Activated naive CD8-positive, alpha-beta T cell treated with anti-CD3 and anti-CD28 coated beads, Interleukin-2, amount 50 U/mL, for 16 hours (primary cell): ENCODE results near the gene CPSF7.
"Not testable (repeated sequence)": the region's sequence is repeated elsewhere in the genome, so short reads cannot be mapped to it uniquely, and the experiment has no call there.

Source experiments
- DNase-seq: peaks from one replicate; pipeline ENCODE4 v3.0.0-alpha.2; 2020; ENCODE audit warnings: low read depth, low spot score

Gene CPSF7

DNA sequence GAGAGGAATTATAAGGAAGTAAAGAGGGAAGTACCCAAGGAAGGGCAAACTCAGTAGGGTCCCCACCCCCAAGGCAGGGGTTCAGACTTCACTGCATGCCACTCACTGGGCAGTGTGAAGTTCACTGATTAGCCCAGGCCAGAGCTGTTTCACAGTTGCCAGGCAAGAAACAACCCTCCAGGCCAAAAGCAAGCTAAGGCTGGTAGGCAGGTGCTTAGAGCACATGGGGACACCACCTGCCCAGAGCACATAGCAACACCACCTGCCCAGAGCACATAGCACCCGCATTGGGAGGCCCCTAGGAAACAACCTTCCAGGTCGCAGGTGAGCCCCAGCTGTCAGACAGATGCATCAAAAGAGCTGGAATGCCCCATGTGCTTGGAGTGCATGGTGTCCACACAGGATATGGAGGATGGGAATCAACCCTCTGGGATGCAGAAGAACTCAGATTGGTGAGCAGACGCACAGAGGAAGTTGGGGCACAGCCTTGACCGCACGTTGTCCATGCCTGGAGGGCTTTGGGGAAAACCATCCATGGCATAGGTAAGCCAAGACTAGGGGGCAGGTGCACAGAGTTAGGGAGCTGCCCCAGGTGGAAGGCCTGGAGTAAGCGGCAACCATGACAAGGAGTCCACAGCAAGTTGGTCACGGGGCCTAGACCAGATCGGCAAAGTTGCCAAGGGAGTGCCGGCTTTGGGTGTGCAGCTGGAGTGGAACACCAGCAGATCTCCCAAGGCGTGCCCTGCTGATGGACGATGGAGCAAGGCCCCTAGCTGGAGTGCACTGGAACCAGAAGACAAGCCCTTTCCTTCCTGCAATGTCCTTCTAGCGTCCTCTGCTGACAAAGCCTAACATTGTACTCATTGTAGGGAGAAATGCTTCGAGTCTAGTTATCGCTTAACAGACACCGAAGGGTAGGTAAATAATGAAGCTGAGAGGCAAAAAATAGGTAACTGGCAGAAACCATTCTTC, 45.2 kb downstream of the CPSF7 start:
- DNase-seq: no peak

DNA sequence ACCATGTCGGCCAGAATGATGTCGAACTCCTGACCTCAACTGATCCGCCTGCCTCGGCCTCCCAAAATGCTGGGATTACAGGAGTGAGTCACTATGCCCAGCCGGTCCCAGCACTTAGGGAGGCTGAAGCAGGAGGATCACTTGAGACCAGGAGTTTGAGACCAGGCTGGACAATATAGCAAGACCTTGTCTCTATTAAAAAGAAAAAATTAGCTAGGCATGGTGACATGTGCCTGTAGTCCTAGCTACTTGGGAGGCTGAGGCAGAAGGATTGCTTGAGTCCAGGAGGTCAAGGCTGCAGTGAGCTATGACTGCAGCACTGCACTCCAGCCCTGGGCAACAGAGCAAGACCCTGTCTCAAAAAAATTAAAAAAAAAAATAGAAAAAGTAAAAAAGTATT, 45.9 kb downstream of the CPSF7 start:
- not testable (repeated sequence) for DNase-seq

DNA sequence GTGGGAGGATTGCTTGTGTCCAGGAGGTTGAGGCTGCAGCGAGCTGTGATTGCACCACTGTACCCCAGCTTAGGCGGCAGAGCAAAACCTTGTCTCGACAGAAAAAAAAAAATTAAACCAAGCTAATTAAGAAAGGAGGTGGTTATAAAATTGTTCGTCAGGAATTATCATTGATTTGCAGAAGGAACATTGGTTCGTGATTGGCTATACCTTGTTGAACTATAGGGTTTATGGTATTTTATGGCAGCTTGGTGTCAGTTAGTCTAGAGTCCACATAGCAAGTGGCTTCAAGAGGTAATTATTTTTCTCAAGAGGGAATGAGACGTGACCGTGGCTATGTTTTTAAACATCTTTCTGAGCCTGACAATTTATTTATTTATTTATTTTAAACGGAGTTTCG, 48.9 kb downstream of the CPSF7 start:
- no peak for DNase-seq

DNA sequence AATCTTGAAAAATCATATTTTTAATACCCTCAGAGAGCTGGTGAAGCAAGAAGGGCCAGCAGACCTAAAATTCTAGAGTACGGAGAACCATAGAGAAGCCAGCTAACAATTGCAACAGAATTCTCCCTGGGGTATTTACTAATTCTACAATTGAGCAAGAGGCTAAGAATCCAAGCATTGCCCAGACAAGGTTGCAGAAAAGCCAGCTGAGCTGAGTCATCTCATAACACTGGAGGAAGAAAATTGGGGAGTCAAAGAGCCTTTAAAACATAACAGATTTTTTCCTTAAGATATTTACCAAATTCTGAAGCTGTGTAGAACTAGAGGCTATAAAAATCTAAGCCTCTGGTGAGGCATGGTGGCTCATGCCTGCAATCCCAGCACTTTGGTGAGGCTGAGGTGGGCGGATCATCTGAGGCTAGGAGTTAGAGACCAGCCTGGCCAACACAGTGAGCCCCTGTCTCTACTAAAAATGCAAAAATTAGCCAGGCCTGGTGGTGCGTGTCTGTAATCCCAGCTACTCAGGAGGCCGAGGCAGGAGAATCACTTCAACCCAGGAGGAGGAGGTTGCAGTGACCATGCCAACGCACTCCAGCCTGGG, 51.0 kb downstream of the CPSF7 start:
- DNase-seq: no peak

DNA sequence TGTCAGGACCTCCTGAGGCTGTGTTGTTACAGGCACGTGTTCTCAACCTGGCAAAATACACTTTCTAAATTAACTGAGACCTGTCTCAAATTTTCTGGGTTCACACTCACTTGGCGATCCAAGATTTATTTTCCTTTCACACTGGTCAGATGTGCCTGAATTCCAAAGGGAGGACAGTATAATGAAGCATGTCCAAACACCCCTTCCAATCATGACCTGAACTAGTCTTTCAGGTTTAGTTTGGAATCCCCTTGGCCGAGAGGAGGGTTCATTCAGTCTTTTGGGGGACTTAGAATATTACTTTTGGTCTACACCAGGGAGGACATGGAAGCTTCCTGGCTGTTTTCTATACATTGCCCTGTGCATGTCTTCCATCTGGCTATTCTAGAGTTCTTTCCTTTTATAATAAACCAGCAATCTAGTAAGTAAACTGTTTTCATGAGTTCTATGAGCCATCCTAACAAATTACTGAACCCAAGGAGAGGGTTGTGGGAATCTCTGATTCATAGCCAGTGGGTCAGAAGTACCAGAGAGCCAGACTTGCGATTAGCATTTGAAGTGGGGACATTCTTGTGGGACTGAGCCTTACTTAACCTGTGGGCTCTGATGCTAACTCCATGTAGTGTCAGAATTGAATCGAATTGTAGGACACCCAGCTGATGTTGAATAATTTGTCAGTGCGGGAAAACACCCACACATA, 52.2 kb downstream of the CPSF7 start:
- DNase-seq: no peak

DNA sequence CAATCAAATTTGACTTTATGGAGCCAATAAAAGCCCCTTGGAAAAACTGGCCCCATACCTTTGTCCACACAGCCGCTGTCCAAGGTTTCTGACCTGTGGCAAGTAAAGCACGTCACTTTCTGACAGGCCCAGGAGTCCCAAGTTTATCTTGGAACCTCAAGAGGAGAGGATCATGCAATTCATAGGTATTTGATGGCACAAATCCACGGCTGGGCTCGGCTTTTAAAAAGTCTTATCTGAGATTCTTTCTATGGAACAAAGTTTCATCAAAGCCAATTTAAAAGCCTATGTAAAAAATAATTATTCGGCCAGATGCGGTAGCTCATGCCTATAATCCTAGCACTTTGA, 54.0 kb downstream of the CPSF7 start:
- DNase-seq: no peak

DNA sequence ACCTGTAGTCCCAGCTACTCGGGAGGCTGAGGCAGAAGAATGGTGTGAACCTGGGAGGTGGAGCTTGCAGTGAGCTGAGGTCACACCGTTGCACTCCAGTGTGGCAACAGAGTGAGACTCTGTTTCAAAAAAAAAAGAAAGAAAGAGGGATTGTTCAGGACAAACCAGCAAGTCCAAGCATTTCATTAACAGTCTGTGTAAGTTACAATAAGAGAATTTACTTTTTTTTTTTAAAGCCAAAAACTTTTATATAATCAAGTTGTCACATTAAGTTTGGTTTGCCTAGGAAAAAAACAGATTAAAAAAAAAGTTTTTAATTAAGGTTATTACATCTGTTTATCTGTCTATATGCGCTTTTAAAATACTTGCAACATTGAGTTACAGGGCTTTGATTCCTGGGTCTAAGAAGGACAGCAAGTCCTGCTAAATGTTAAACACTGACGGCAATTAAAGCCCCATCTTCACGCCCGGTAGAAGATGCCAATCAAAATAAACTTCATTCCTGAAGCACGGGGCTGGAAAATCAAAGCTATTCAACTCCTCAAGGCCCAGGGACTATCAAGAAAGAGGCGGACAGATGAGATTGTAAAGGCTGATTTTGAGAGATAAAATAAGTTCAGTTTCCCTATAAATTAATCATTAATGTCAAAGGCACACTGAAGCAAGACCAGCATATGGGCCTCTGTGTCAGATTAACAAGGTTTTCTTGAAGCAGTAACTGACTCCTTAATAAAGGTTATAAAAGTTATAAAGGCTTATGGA, 56.9 kb downstream of the CPSF7 start:
- no peak for DNase-seq

DNA sequence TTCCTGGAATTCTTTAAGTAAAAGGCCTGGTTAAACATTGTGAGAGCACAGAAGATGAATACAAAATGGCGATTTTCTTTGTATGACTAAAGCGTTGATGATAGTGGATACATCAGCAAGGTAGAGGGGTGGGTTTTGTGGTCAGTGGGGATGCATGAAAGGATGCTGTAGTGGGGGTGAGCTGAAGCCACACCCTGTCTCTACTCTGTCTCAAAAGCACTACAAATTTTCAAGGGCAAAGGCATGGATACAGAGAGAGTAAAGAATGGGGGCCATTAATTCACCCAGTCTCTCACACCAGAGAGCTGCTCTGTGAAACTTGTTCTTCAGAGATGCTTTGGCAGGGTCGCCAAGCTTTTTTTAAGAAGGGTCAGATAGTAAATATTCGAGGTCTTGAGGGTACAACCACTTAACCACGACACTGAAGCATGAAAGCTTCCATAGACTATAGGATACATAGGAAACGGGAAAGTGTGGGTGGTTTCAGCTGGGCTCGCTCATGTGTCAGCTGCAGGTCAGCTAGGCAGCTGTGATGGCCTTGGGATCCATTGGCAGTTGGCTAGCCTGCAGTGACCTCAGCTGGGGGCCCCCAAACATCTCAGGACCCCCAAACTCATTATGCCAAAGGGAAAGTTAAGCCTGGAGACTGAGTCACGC, 59.3 kb downstream of the CPSF7 start:
- DNase-seq: no peak

DNA sequence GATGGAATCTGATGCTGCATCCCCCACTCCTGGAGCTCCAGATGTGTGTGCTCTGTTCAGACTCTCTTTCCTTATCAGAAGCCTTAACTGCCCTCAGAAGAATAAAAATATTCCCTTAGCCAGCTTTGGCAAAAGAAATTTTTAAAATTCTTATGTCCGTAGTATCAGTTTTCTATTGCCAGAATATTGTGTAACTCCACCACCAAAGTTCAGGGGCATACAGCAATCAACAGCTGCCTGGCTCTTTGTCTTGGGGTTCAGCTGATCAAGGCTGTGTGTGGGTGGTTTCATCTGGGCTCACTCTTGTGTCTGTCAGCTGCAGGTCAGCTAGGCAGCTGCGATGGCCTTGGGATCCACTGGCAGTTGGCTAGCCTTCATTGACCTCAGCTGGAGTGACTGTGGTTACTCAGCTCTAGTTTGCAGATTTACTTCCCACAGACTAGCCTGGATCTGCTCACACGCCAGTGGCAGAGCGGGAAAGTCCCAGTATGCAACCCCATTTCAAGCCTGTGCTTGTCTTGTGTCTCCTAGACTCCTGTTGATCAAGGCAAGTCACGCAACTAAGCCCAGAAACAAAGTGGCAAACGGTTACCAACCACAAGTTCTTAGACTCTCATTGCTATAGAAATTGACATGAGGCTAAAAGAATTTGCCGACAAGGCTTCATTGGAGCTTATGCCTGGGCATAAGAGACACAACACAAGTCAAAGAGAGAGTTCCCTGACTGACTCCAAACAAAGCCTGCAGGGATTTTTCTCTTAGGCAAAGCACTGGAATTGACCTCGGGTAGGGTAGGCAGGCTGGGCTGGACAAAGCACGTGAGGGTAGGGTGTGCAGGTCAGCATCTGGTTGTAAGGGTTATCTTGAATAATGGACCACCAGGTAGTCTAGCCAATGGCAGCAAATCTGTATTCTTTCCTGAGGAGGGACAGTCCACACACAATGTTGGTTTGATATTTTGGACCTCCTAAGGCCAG, 60.1 kb downstream of the CPSF7 start:
- no peak for DNase-seq

DNA sequence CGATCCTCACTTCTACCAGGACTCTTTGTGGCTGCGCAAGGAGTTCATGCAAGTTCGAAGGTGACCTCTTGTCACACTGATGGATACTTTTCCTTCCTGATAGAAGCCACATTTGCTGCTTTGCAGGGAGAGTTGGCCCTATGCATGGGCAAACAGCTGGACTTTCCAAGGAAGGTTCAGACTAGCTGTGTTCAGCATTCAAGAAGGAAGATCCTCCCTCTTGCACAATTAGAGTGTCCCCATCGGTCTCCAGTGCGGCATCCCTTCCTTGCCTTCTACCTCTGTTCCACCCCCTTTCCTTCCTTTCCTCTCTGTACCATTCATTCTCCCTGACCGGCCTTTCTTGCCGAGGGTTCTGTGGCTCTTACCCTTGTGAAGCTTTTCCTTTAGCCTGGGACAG, 61.1 kb downstream of the CPSF7 start:
- DNase-seq: no peak

DNA sequence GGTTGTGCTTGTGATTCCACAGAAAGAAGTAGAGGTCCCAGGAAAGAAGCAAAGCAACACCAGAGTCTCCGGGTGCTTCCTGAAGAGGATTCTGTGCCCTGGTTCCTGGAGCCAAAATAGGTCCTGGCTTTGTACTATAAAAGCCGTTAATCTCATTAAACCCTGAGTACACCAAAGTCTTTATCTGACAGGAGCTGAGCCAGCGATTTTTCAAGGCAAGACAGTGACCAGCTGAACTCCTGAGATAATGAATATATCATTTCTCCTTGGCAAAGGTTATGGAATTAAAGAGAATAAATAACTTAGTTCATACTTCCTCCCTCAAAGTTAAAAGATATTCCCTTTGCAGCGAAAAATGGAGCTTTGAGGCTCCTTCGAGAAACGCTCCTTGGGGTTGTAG, 62.4 kb downstream of the CPSF7 start:
- no peak for DNase-seq

DNA sequence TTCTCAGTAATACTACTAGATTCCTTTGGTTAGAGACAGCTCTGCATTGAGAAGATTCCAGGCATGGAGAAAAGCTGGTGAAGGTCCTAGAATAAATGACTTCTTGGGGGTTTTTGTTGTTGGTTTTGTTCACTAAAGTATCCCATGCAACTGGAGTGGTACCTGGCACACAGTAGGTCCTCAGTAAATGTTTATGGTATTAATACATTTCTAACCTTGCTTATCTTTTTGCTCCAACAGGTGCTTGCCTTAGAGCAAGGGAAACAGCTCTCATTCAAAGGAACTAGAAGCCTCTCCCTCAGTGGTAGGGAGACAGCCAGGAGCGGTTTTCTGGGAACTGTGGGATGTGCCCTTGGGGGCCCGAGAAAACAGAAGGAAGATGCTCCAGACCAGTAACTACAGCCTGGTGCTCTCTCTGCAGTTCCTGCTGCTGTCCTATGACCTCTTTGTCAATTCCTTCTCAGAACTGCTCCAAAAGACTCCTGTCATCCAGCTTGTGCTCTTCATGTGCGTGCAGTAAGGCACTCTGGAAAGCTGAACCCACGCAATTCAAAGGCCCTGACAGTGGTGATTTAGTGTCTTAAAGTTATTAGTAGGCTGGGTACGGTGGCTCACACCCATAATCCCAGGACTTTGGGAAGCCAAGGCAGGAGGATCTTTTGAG, 65.6 kb downstream of the CPSF7 start:
- no peak for DNase-seq

DNA sequence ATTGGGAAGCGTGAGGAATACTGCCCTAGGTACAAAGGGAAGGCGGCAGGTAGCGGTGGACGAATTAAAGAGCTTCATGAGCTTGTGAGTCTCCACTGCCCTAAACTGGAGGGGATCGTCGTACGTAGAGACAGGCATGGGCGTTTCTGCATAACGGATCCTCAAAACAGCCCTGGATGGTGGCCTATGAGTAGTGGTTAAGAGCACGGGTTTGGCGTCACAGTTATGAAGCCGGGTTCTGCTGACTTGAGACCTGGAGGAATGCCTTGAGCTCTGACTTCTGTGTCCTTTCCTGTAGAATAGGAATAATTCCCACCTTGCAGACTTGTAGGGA, 67.3 kb downstream of the CPSF7 start:
- DNase-seq: no peak

DNA sequence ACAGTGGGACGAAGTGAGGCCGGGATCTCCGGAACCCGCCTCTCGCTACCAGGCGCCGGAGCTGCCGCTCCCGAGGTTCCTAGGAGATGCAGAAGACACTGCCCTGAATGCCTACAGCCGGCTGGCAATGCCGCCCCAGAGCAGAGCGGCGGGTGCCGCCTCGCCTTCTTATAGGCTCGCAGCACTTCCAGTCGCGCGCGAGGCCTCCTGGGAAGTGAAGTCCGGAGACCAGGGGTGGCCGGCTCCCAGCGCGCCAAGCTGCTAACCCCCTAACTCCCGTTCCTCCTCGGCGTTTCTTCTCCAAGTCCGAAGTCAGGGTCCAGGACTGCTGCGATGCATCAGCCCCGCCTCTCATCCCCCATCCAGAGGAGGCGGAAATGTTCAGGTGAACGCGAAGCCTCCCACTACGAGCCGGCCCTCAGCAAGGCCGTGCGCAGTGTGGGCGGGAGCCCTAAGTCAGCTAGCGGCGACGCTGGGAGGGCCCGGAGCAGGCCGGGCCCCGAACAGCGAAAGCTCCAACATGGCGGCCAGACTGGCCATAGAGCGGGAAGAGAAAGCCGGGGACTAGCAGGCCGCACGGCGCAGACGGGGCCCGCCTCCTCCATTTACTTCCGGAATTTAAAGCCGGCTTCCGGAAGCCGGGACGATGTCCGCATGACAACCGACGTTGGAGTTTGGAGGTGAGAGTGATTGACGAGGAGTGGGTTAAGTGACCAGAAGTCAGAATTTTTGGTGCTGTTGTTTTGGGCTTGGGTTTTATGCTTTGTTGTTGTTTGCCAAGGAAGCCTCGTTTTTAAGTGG, 67.8 kb downstream of the CPSF7 start, which contains the start of the genes CYB561A3 and TMEM138:
TSS of gene CYB561A3 (minus strand) at position 142 of the 801 bp plus-strand sequence. CDS start 5,169 bp downstream, outside the sequence.
TSS of gene TMEM138 (plus strand) at position 634 of the 801 bp plus-strand sequence. CDS start 2,017 bp downstream, outside the sequence.
- DNase-seq: peak; percentile 81

DNA sequence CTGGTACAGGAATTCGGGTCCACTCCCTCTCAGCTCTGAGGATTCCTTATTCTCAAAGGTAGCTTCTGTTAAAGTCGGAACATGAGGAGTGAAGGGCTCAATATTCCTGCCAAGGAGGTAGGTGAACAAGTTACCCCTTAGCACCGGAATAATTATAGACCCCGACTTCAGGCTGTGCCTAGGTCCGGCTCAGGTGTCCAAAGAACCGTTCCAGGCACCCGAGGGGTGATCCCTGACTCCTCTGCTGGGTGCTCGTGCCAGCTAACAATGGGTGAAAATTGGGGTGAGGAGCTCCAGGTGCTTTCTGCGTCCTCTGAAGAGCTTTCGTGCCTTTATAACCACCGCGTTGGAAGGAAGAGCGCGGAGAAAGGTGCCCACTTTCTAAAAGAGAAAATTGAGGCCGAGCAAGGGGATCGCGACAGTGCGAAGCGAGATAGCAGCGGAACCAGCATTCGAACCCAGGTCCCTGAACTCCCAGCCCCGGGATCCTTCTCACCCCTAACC, 68.5 kb downstream of the CPSF7 start:
- DNase-seq: no peak

DNA sequence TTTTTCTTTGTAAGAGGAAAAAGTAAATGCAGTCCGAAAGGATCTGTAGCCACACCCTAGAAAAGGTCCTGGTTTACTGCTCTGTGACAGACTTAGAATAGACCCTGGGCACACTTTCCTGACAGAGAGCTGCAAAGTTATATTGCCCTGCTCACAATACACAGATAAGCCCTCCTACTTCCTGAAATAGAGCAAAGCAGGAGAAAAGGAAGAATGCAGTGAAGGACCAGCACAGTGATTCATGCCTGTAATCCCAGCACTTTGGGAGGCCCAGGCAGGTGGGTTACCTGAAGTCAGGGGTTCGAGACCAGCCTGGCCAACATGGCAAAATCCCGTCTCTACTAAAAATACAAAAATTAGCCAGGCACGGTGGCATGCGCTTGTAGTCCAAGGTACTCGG, 70.3 kb downstream of the CPSF7 start:
- no peak for DNase-seq

DNA sequence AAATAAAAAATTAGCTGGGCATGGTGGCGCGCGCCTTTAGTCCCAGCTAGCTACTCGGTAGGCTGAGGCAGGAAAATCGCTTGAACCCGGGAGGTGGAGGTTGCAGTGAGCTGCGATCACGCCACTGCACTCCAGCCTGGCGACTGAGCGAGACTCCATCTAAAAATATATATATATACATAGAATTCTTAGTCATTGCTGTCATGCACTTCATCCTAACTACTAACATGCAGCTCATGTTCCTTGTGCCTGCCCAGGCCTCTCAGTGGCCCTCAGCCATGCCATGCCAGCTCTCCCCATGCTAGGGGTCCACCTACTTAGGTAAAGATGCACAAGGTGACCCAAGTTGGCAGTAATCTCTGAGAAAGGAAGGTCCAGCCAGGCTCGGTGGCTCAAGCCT, 71.2 kb downstream of the CPSF7 start:
- DNase-seq: no peak

DNA sequence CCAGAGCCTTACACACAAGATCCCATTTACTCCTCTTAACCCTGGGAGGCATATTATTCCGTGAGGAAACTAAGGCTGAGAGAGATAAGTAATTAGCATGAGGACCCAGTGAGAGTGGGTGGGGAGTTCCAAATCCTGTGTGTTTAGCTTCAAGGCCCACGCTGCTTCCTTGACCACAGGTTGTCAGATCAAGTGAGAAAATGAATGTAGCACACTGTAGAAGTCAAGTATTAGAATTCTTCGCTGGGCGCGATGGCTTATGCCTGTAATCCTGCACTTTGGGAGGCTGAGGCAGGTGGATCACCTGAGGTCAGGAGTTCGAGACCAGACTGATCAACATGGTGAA, 71.9 kb downstream of the CPSF7 start:
- DNase-seq: no peak
